Sigmoid colon (tissue), 7 donors: ENCODE results near the gene SYK. TPM values are rescaled to one million over a fixed set of nuclear protein-coding genes. Genes with fewer than 3 reads are reported as not detected.

Experiments
- DNase-seq: peaks from one replicate; pipeline ENCODE4 v3.0.0-alpha.2; 2019
- H3K27ac ChIP-seq, 4 donors: fragments of 200-600 bp; sonication (generic); one replicate each; pipeline ENCODE4 v1.5.1; 2016 to 2019; ENCODE audit warnings: mild to moderate bottlenecking in 1 of 4
- H3K27me3 ChIP-seq, 3 donors: fragments of 200-600 bp; sonication (generic); one replicate each; pipeline ENCODE4 v1.5.1; 2019; ENCODE audit warnings: mild to moderate bottlenecking in 1 of 3
- H3K36me3 ChIP-seq, 4 donors: fragments of 200-600 bp; sonication (generic); one replicate each; pipeline ENCODE4 v1.5.1; 2016 to 2019
- H3K4me1 ChIP-seq, 4 donors: fragments of 200-600 bp; sonication (generic); one replicate each; pipeline ENCODE4 v1.5.1; 2017 to 2019
- H3K4me3 ChIP-seq, 4 donors: fragments of 200-600 bp; sonication (generic); one replicate each; pipeline ENCODE4 v1.5.1; 2017 to 2019; ENCODE audit warnings: mild to moderate bottlenecking in 2 of 4, moderate library complexity in 1 of 4
- H3K9me3 ChIP-seq, 4 donors: fragments of 200-600 bp in 3 of 4; sonication (generic) in 3 of 4; one replicate each; pipeline versions ENCODE4 v1.5.1 to v1.6.1; 2013 to 2019
- CTCF ChIP-seq, 4 experiments: fragments of 450-650 bp in 3 of 4; fragments of 200-600 bp in 1 of 4; IDR thresholded peaks; one replicate each; pipeline ENCODE4 v1.5.1; 2016 to 2019; ENCODE audit warnings: antibody characterized with exemption in 4 of 4, mild to moderate bottlenecking in 3 of 4, moderate library complexity in 2 of 4
- EP300 ChIP-seq, 4 donors: sonication (generic); formaldehyde crosslinking; IDR thresholded peaks; one replicate each; pipeline ENCODE4 v1.6.1; 2017; ENCODE audit warnings: antibody characterized with exemption in 4 of 4
- POLR2A ChIP-seq, 2 donors: fragments of 450-650 bp; IDR thresholded peaks; one replicate each; pipeline ENCODE4 v1.6.1; 2016; ENCODE audit warnings: antibody characterized with exemption in 2 of 2, mild to moderate bottlenecking in 2 of 2, moderate library complexity in 2 of 2
- POLR2AphosphoS5 ChIP-seq, 4 donors: sonication (generic); formaldehyde crosslinking; IDR thresholded peaks; one replicate each; pipeline ENCODE4 v1.6.1; 2017; ENCODE audit warnings: antibody characterized with exemption in 4 of 4
- WGBS, 2 donors: extraction: QIAGEN DNeasy Blood & Tissue Kit; methylation state at CpG; one replicate each; pipeline ENCODE4 v1.1.7; 2013; 5-methylcytosine and 5-hydroxymethylcytosine counted together
- intact Hi-C: fragments of 100-400 bp; cut with DNase I; formaldehyde crosslinking; loops from one replicate; pipeline ENCODE4 v1.15.1; 2023
- polyA plus RNA-seq, 3 donors: library from polyadenylated mRNA; stranded (reverse); fragments of 200-250 nt; gene quantifications; one replicate each; pipeline ENCODE4 v1.2.3, GENCODE V29; 2013
- total RNA-seq, 4 donors: library from RNA; depleted of rRNA; stranded (reverse); fragments of >200 nt; gene quantifications; one replicate each; pipeline ENCODE4 v1.1.0, GENCODE V29; 2016
- donor health status: healthy with polysubstance abuse.
- donor health status: Bipolar disorder and iron deficiency.
- donor health status: healthy.

Gene SYK
- total and polyA plus RNA-seq, 7 donors = 7.8 to 35.8 (median 16.4) TPM

GRCh38 chr9:90826326-90827020 is 24.9 kb downstream of the SYK start:
- 86 to 92% methylated on average over 5 of the region's 5 CpGs for WGBS, 2 donors
- no peak overlapping the region for H3K4me3 ChIP-seq
- no peaks in the 10 kb centered on the region for H3K36me3 ChIP-seq
- no peaks in the 10 kb centered on the region for H3K27me3 ChIP-seq
- no peaks in the 10 kb centered on the region for H3K4me1 ChIP-seq
- H3K9me3 ChIP-seq = no peaks in the 10 kb centered on the region
- H3K27ac ChIP-seq = no peak overlapping the region
- TF ChIP-seq POLR2A (IDR thresholded peaks at IDR 0.05) (no peak), CTCF (IDR thresholded peaks at IDR 0.05) (no peak), EP300 (IDR thresholded peaks at IDR 0.05) (no peak), POLR2AphosphoS5 (IDR thresholded peaks at IDR 0.05) (no peak)
- DNase-seq = no peak
- intact Hi-C loops = no loop called here

- Histone ChIP-seq H3K9me3 (no peaks in the 10 kb centered on the region), H3K27me3 (no peaks in the 10 kb centered on the region), H3K36me3 (no peaks in the 10 kb centered on the region), H3K4me1 (no peaks in the 10 kb centered on the region), H3K27ac (no peak overlapping the region), H3K4me3 (no peak overlapping the region)
- intact Hi-C loops = no loop called here
- TF ChIP-seq POLR2AphosphoS5 (IDR thresholded peaks at IDR 0.05) (no peak), EP300 (IDR thresholded peaks at IDR 0.05) (no peak), POLR2A (IDR thresholded peaks at IDR 0.05) (no peak), CTCF (IDR thresholded peaks at IDR 0.05) (no peak)
- no peak for DNase-seq
- WGBS, 2 donors = 47 to 77% methylated on average over 8 of the region's 8 CpGs
Observed at GRCh38 chr9:90827181-90827871, 25.7 kb downstream of the SYK start.

- Histone ChIP-seq H3K27me3 (no peaks in the 10 kb centered on the region), H3K9me3 (no peaks in the 10 kb centered on the region), H3K4me1 (peaks cover 0 to 2% (median 0%) of the 10 kb centered on the region in 4 donors), H3K4me3 (no peak overlapping the region), H3K36me3 (no peaks in the 10 kb centered on the region), H3K27ac (no peak overlapping the region)
- WGBS, 2 donors = 92 to 96% methylated on average over 5 of the region's 5 CpGs
- DNase-seq = no peak
- intact Hi-C loops = no loop called here
- TF ChIP-seq POLR2AphosphoS5 (IDR thresholded peaks at IDR 0.05) (no peak), EP300 (IDR thresholded peaks at IDR 0.05) (no peak), CTCF (IDR thresholded peaks at IDR 0.05) (no peak), POLR2A (IDR thresholded peaks at IDR 0.05) (no peak)
Observed at GRCh38 chr9:90830051-90830450, 28.4 kb downstream of the SYK start.

GRCh38 chr9:90830977-90831376 is 29.4 kb downstream of the SYK start:
- TF ChIP-seq CTCF (IDR thresholded peaks at IDR 0.05) (no peak), EP300 (IDR thresholded peaks at IDR 0.05) (no peak), POLR2A (IDR thresholded peaks at IDR 0.05) (no peak), POLR2AphosphoS5 (IDR thresholded peaks at IDR 0.05) (no peak)
- intact Hi-C loops = no loop called here
- H3K36me3 ChIP-seq = no peaks in the 10 kb centered on the region
- peaks cover 0 to 8% (median 0%) of the 10 kb centered on the region in 4 donors for H3K4me1 ChIP-seq
- no peaks in the 10 kb centered on the region for H3K27me3 ChIP-seq
- no peak overlapping the region for H3K4me3 ChIP-seq
- H3K9me3 ChIP-seq = no peaks in the 10 kb centered on the region
- H3K27ac ChIP-seq = no peak overlapping the region
- WGBS, 2 donors = 54 to 87% methylated on average over 3 of the region's 3 CpGs
- no peak for DNase-seq
